DOHH2 (cell line): ENCODE data around the gene RNF144A.

ENCODE experiments used
- H3F3A ChIP-seq: fragments of 200-600 bp; sonication (generic), shearing (Covaris generic); 2 replicates; pipeline ENCODE4 v1.6.0; 2016; ENCODE audit warnings: antibody characterized with exemption, mild to moderate bottlenecking; ENCODE audit not compliant: control insufficient read depth, insufficient read depth
- H3K27ac ChIP-seq: fragments of 200-600 bp; sonication (generic); 2 replicates; pipeline ENCODE4 v1.5.1; 2014; ENCODE audit warnings: low read depth, mild to moderate bottlenecking, low read length, moderate library complexity
- H3K27me3 ChIP-seq: fragments of 200-600 bp; sonication (generic); 2 replicates; pipeline ENCODE4 v1.6.1; 2014; ENCODE audit warnings: mild to moderate bottlenecking, low read length, mixed read lengths; ENCODE audit not compliant: control insufficient read depth
- H3K36me3 ChIP-seq: fragments of 200-600 bp; sonication (generic); 2 replicates; pipeline ENCODE4 v1.6.1; 2014; ENCODE audit warnings: mild to moderate bottlenecking, low read length, moderate library complexity, mixed read lengths; ENCODE audit not compliant: control insufficient read depth
- H3K4me1 ChIP-seq: fragments of 200-600 bp; sonication (generic); 2 replicates; pipeline ENCODE4 v1.6.1; 2014; ENCODE audit warnings: mild to moderate bottlenecking, low read length, mixed read lengths; ENCODE audit not compliant: control insufficient read depth
- H3K4me2 ChIP-seq: fragments of 200-600 bp; sonication (generic); 2 replicates; pipeline ENCODE4 v1.6.0; 2014; ENCODE audit warnings: mild to moderate bottlenecking, low read length, moderate library complexity
- H3K4me3 ChIP-seq: fragments of 200-600 bp; sonication (generic); 2 replicates; pipeline ENCODE4 v1.5.1; 2014; ENCODE audit warnings: mild to moderate bottlenecking, low read length, mixed read lengths
- H3K79me2 ChIP-seq: fragments of 200-600 bp; sonication (generic); 2 replicates; pipeline ENCODE4 v1.6.1; 2014; ENCODE audit warnings: mild to moderate bottlenecking, low read length, mixed read lengths; ENCODE audit not compliant: control insufficient read depth
- H3K9me2 ChIP-seq: fragments of 200-600 bp; sonication (generic); replicated peaks from 2 replicates; pipeline ENCODE4 v1.6.1; 2014; ENCODE audit warnings: mild to moderate bottlenecking, low read length, mixed read lengths; ENCODE audit not compliant: control insufficient read depth
- H3K9me3 ChIP-seq: fragments of 200-600 bp; sonication (generic); 2 replicates; pipeline ENCODE4 v1.6.1; 2014; ENCODE audit warnings: antibody characterized with exemption, low read length, mixed read lengths; ENCODE audit not compliant: control insufficient read depth, insufficient read depth
- H4K20me1 ChIP-seq: fragments of 200-600 bp; sonication (generic); 2 replicates; pipeline ENCODE4 v1.6.0; 2014; ENCODE audit warnings: low read depth, mild to moderate bottlenecking, antibody characterized with exemption, low read length, moderate library complexity; ENCODE audit not compliant: control insufficient read depth, insufficient read depth
- CTCF ChIP-seq: fragments of 200-600 bp; sonication (generic); IDR thresholded peaks from one replicate; pipeline ENCODE4 v1.5.1; 2014; ENCODE audit warnings: antibody characterized with exemption, mild to moderate bottlenecking, low read depth, low read length; ENCODE audit not compliant: poor library complexity, severe bottlenecking
- EZH2phosphoT487 ChIP-seq: fragments of 200-600 bp; sonication (generic); IDR thresholded peaks from 2 replicates; pipeline ENCODE4 v1.6.1; 2017; ENCODE audit warnings: borderline replicate concordance, mild to moderate bottlenecking, antibody characterized with exemption, low read length, moderate library complexity, mixed read lengths

Gene RNF144A

GRCh38 chr2:6916224-6916623, 988 bp upstream of the RNF144A start:
- H3K4me2 ChIP-seq: no peak overlapping the region
- H3K4me1 ChIP-seq: no peaks in the 10 kb centered on the region
- H3K9me3 ChIP-seq: no peaks in the 10 kb centered on the region
- H3K27me3 ChIP-seq: no peaks in the 10 kb centered on the region
- H3K27ac ChIP-seq: no peak overlapping the region
- no peaks in the 10 kb centered on the region for H3K36me3 ChIP-seq
- TF ChIP-seq EZH2phosphoT487 (no peak), CTCF (no peak)
- H3K79me2 ChIP-seq: no peaks in the 10 kb centered on the region
- H4K20me1 ChIP-seq: no peaks in the 10 kb centered on the region
- H3K9me2 ChIP-seq: no peaks in the 10 kb centered on the region
- H3K4me3 ChIP-seq: no peak overlapping the region
- no peaks in the 10 kb centered on the region for H3F3A ChIP-seq

- no peaks in the 10 kb centered on the region for H3K9me3 ChIP-seq
- no peak overlapping the region for H3K4me2 ChIP-seq
- no peaks in the 10 kb centered on the region for H3F3A ChIP-seq
- no peaks in the 10 kb centered on the region for H3K27me3 ChIP-seq
- H3K36me3 ChIP-seq: no peaks in the 10 kb centered on the region
- H3K9me2 ChIP-seq: no peaks in the 10 kb centered on the region
- 0 out of 2 replicates have a peak overlapping the region, but pooled peaks have one; percentile 24 for H3K4me3 ChIP-seq
- TF ChIP-seq CTCF (no peak), EZH2phosphoT487 (no peak)
- no peaks in the 10 kb centered on the region for H3K79me2 ChIP-seq
- H3K27ac ChIP-seq: no peak overlapping the region
- no peaks in the 10 kb centered on the region for H4K20me1 ChIP-seq
- no peaks in the 10 kb centered on the region for H3K4me1 ChIP-seq
Observed at GRCh38 chr2:6916736-6917070, 509 bp upstream of the RNF144A start.

DNA sequence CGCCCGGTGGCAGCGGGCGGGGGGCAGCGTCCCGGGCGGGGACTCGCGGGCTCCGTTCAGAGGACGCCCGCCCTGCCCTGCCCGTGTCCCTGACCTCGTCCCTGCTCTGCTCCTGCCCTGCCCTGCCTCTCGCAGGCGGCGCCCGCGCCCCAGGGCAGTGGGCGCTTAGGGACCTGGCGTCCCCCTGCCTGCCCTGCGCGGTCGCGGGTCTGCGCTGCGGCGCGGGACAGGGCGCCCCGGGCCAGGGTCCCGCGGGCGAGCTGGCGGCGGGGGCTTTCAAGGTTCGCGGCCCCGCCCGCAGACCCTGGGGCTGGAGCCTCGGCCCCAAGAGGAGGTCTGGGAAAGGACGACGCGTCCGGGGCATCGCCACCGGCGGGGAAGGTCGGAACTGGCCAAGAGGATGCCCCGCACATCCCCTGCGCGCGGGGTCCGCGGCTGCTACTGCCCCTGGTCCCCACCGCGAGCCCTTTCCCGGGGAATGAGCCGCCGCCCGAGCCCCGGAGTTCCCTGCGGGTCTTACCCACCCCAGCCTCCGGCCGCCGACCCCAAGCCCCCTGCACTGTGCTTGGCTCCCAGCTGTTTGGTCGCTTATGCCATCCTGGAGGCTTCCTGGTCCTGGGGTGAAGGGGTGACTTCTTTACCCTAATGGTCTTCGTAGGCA, 679 bp downstream of the RNF144A start:
- H3K9me3 ChIP-seq: no peaks in the 10 kb centered on the region
- no peak overlapping the region for H3K4me3 ChIP-seq
- H3K4me2 ChIP-seq: no peak overlapping the region
- no peaks in the 10 kb centered on the region for H4K20me1 ChIP-seq
- H3K27ac ChIP-seq: no peak overlapping the region
- no peaks in the 10 kb centered on the region for H3K36me3 ChIP-seq
- no peaks in the 10 kb centered on the region for H3K9me2 ChIP-seq
- H3F3A ChIP-seq: no peaks in the 10 kb centered on the region
- H3K79me2 ChIP-seq: no peaks in the 10 kb centered on the region
- TF ChIP-seq EZH2phosphoT487 (no peak), CTCF (no peak)
- no peaks in the 10 kb centered on the region for H3K4me1 ChIP-seq
- no peaks in the 10 kb centered on the region for H3K27me3 ChIP-seq
